Esophagus muscularis mucosa (tissue), 3 donors: ENCODE data around the gene RBPJ.

Experiments used
- CTCF ChIP-seq, 3 experiments: fragments of 200-600 bp in 2 of 3; fragments of 450-650 bp in 1 of 3; sonication (generic) in 2 of 3; IDR thresholded peaks; one replicate each; pipeline ENCODE4 v1.5.1; 2017 to 2019; ENCODE audit warnings: antibody characterized with exemption in 3 of 3, mild to moderate bottlenecking in 2 of 3, moderate library complexity in 1 of 3
- POLR2A ChIP-seq: fragments of 450-650 bp; IDR thresholded peaks from one replicate; pipeline ENCODE4 v1.6.1; 2017; ENCODE audit warnings: antibody characterized with exemption, moderate library complexity, mild to moderate bottlenecking, low read depth

GRCh38 chr4:26331380-26331950, 10.7 kb downstream of the RBPJ start:
- TF ChIP-seq CTCF (IDR thresholded peaks at IDR 0.05) = no peak
- no peak for TF ChIP-seq POLR2A
